H1 (cell line): ENCODE data around the gene SERPINB6. TPM values are rescaled to one million over a fixed set of nuclear protein-coding genes. Genes with fewer than 3 reads are reported as not detected.

Source experiments
- CTCF ChIA-PET: fragments of 300-600 bp; sonication (Branson Sonifier 250); formaldehyde crosslinking; loops from one replicate; lab custom pipeline; 2021; ENCODE audit not compliant: partially characterized antibody; lab: Charles Lee
- POLR2A ChIA-PET: fragments of 300-600 bp; sonication (Branson Sonifier 250); formaldehyde crosslinking; loops from one replicate; lab custom pipeline; 2021; ENCODE audit warnings: inconsistent platforms; ENCODE audit not compliant: partially characterized antibody; lab: Charles Lee
- DNase-seq, 2 experiments: peaks; one replicate each; pipeline versions ENCODE4 v3.0.0 to v3.0.0-alpha.2; 2010 to 2022; ENCODE audit warnings: low spot score in 2 of 2, low read depth in 1 of 2, mixed read lengths in 1 of 2
- FAIRE-seq: peaks from 2 replicates; lab custom pipeline; 2011; peaks lifted over from hg19 to GRCh38; lab: Jason Lieb, UNC
- H2AFZ ChIP-seq: 2 replicates; pipeline ENCODE4 v1.8.1; 2012; ENCODE audit warnings: low read length, inconsistent platforms
- H2AK5ac ChIP-seq: 2 replicates; pipeline ENCODE4 v1.6.1; 2013; ENCODE audit warnings: low read depth, low read length
- H2BK120ac ChIP-seq: replicated peaks from 2 replicates; pipeline ENCODE3; 2013; ENCODE audit warnings: low read depth, low read length, inconsistent platforms
- H2BK12ac ChIP-seq: 2 replicates; pipeline ENCODE4 v1.6.1; 2013; ENCODE audit warnings: low read depth, low read length
- H2BK15ac ChIP-seq: 2 replicates; pipeline ENCODE4 v1.6.1; 2013; ENCODE audit warnings: low read length
- H2BK20ac ChIP-seq: 2 replicates; pipeline ENCODE4 v1.6.1; 2013; ENCODE audit warnings: low read length
- H2BK5ac ChIP-seq: 2 replicates; pipeline ENCODE4 v1.6.1; 2013; ENCODE audit warnings: low read depth, low read length
- H3K14ac ChIP-seq: 2 replicates; pipeline ENCODE4 v1.6.1; 2013; ENCODE audit warnings: inconsistent platforms; ENCODE audit not compliant: insufficient read length
- H3K18ac ChIP-seq: 2 replicates; pipeline ENCODE4 v1.6.1; 2013; ENCODE audit warnings: low read length; ENCODE audit errors: extremely low read depth
- H3K23ac ChIP-seq: 2 replicates; pipeline ENCODE4 v1.6.1; 2013; ENCODE audit warnings: inconsistent platforms; ENCODE audit not compliant: insufficient read length
- H3K23me2 ChIP-seq: 2 replicates; pipeline ENCODE4 v1.6.1; 2013; ENCODE audit warnings: low read depth, low read length
- H3K27ac ChIP-seq: 2 replicates; pipeline ENCODE4 v1.6.1; 2011; ENCODE audit warnings: low read depth, low read length, inconsistent platforms
- H3K27me3 ChIP-seq, 4 experiments: replicated peaks in 1 of 4; 1 replicate in 1 of 4; 2 replicates in 3 of 4; pipeline versions ENCODE4 v1.6.1 to v1.8.1; 2011 to 2013; ENCODE audit warnings: low read length in 3 of 4, mild to moderate bottlenecking in 3 of 4, inconsistent platforms in 2 of 4, mixed read lengths in 2 of 4, moderate library complexity in 1 of 4; ENCODE audit not compliant: control insufficient read depth in 3 of 4, insufficient read depth in 3 of 4; ENCODE audit errors: extremely low read depth in 1 of 4
- H3K36me3 ChIP-seq, 4 experiments: 2 replicates each; pipeline versions ENCODE4 v1.6.1 to v1.8.1; 2011 to 2013; ENCODE audit warnings: mild to moderate bottlenecking in 4 of 4, low read length in 3 of 4, moderate library complexity in 2 of 4, control low read depth in 1 of 4, inconsistent platforms in 1 of 4; ENCODE audit not compliant: insufficient read depth in 4 of 4, control insufficient read depth in 2 of 4
- H3K4ac ChIP-seq: replicated peaks from 2 replicates; pipeline ENCODE3; 2013; ENCODE audit warnings: low read length, low read depth, mixed read lengths, inconsistent platforms; ENCODE audit not compliant: insufficient read length
- H3K4me1 ChIP-seq, 4 experiments: replicated peaks in 1 of 4; 1 replicate in 1 of 4; 2 replicates in 3 of 4; pipeline versions ENCODE4 v1.6.1 to v1.8.1; 2011 to 2013; ENCODE audit warnings: low read length in 3 of 4, inconsistent platforms in 2 of 4, mixed read lengths in 1 of 4; ENCODE audit not compliant: insufficient read depth in 4 of 4, control insufficient read depth in 3 of 4
- H3K4me2 ChIP-seq, 2 experiments: 2 replicates each; pipeline versions ENCODE4 v1.6.1 to v1.8.1; 2011 to 2013; ENCODE audit warnings: low read depth in 2 of 2, low read length in 2 of 2, control low read depth in 1 of 2, inconsistent platforms in 1 of 2, mild to moderate bottlenecking in 1 of 2; ENCODE audit not compliant: insufficient read depth in 1 of 2
- H3K4me3 ChIP-seq, 4 experiments: fragments of 200-600, 300-600 bp in 1 of 4; sonication (generic), shearing (Covaris generic), sonication (Bioruptor Twin) in 1 of 4; 2 replicates each; pipeline versions ENCODE4 v1.5.1 to v1.8.1; 2011 to 2016; ENCODE audit warnings: low read length in 4 of 4, low read depth in 3 of 4, control low read depth in 2 of 4, inconsistent platforms in 2 of 4, mild to moderate bottlenecking in 2 of 4, mixed read lengths in 1 of 4, moderate library complexity in 1 of 4; ENCODE audit not compliant: insufficient read depth in 2 of 4; ENCODE audit errors: extremely low read depth in 1 of 4
- H3K56ac ChIP-seq: replicated peaks from 2 replicates; pipeline ENCODE3; 2013; ENCODE audit warnings: low read depth, mild to moderate bottlenecking, mixed read lengths, low read length, inconsistent platforms; ENCODE audit not compliant: insufficient read length
- H3K79me1 ChIP-seq: 2 replicates; pipeline ENCODE4 v1.6.1; 2013; ENCODE audit warnings: low read depth, low read length, control low read depth
- H3K79me2 ChIP-seq, 2 experiments: 2 replicates each; pipeline versions ENCODE4 v1.6.1 to v1.8.1; 2012 to 2013; ENCODE audit warnings: low read length in 2 of 2, mild to moderate bottlenecking in 2 of 2, inconsistent platforms in 1 of 2; ENCODE audit not compliant: insufficient read depth in 2 of 2, control insufficient read depth in 1 of 2
- H3K9ac ChIP-seq, 4 experiments: replicated peaks in 1 of 4; 1 replicate in 1 of 4; 2 replicates in 3 of 4; pipeline versions ENCODE4 v1.6.1 to v1.8.1; 2011 to 2013; ENCODE audit warnings: low read depth in 3 of 4, low read length in 3 of 4, control low read depth in 2 of 4, mild to moderate bottlenecking in 2 of 4, moderate library complexity in 2 of 4, inconsistent platforms in 1 of 4; ENCODE audit errors: extremely low read depth in 1 of 4
- H3K9me3 ChIP-seq, 2 experiments: 2 replicates each; pipeline versions ENCODE4 v1.6.1 to v1.8.1; 2012 to 2013; ENCODE audit warnings: mild to moderate bottlenecking in 2 of 2, moderate library complexity in 2 of 2, control low read depth in 1 of 2, inconsistent platforms in 1 of 2, low read depth in 1 of 2, low read length in 1 of 2, mixed read lengths in 1 of 2; ENCODE audit not compliant: insufficient read depth in 2 of 2
- H4K20me1 ChIP-seq, 2 experiments: replicated peaks in 1 of 2; 2 replicates each; pipeline versions ENCODE3 to v1.8.1; 2011 to 2013; ENCODE audit warnings: inconsistent platforms in 2 of 2, low read length in 2 of 2, mild to moderate bottlenecking in 1 of 2; ENCODE audit not compliant: insufficient read depth in 2 of 2, control insufficient read depth in 1 of 2
- H4K5ac ChIP-seq: 2 replicates; pipeline ENCODE4 v1.6.1; 2013; ENCODE audit warnings: low read length, low read depth, mixed read lengths, inconsistent platforms; ENCODE audit not compliant: insufficient read length
- H4K8ac ChIP-seq: 2 replicates; pipeline ENCODE4 v1.8.0; 2013; ENCODE audit warnings: mild to moderate bottlenecking, moderate library complexity, low read length, inconsistent platforms; ENCODE audit not compliant: insufficient read depth; ENCODE audit errors: extremely low read depth
- H4K91ac ChIP-seq: replicated peaks from 2 replicates; pipeline ENCODE3; 2013; ENCODE audit warnings: low read length, mixed read lengths, inconsistent platforms; ENCODE audit not compliant: insufficient read length
- CREB1 ChIP-seq: IDR thresholded peaks from 2 replicates; pipeline ENCODE4 v1.6.1; 2012; ENCODE audit warnings: inconsistent platforms
- GABPA ChIP-seq: IDR thresholded peaks from 2 replicates; pipeline ENCODE4 v1.6.1; 2011; ENCODE audit warnings: mild to moderate bottlenecking, low read length, moderate library complexity, borderline replicate concordance; ENCODE audit not compliant: insufficient read depth
- RAD21 ChIP-seq, 2 experiments: IDR thresholded peaks in 1 of 2; conservative IDR thresholded peaks in 1 of 2; 2 replicates each; pipeline ENCODE4 v1.6.1; 2011; ENCODE audit warnings: low read depth in 2 of 2, low read length in 2 of 2, improper control_type of control experiment in 1 of 2, inconsistent platforms in 1 of 2, mild to moderate bottlenecking in 1 of 2, moderate library complexity in 1 of 2
- WGBS, 2 experiments: shearing (Covaris generic) in 1 of 2; methylation state at CpG; one replicate each; pipeline versions ENCODE4 v1.1.6 to v1.1.7; 2013 to 2015; ENCODE audit warnings: low lambda C conversion rate in 2 of 2, mixed read lengths in 2 of 2, inconsistent platforms in 1 of 2, low coverage in 1 of 2, missing lambda C conversion rate in 1 of 2; ENCODE audit not compliant: insufficient replicate concordance in 2 of 2, insufficient coverage in 1 of 2, insufficient read length in 1 of 2; ENCODE audit errors: extremely low coverage in 1 of 2, missing lambda C conversion rate in 1 of 2; 5-methylcytosine and 5-hydroxymethylcytosine counted together
- polyA plus RNA-seq, 7 experiments: library from polyadenylated mRNA; depleted of rRNA in 3 of 7; stranded (reverse) in 5 of 7; unstranded in 2 of 7; fragments of >200 nt in 5 of 7; fragments of 200-250 nt in 2 of 7; gene quantifications; 1 replicate in 5 of 7; 2 replicates in 1 of 7; 4 replicates in 1 of 7; pipeline versions ENCODE4 v1.2.1 to v1.2.3, GENCODE V29; 2011 to 2013; ENCODE audit warnings: missing spikeins in 2 of 7, mixed read lengths in 2 of 7
- total RNA-seq: library from RNA; stranded (reverse); fragmentation: NEBNext Ultra II Directional; extraction: Animal tissue kit (Norgen Biotek cat#: 25700); gene quantifications from 2 replicates; pipeline ENCODE4 v1.2.1, GENCODE V29; 2021
- TF ChIP-seq, protein P1 (sequence below), 3 experiments: IDR thresholded peaks; 1 replicate in 2 of 3; 2 replicates in 1 of 3; pipeline versions ENCODE4 v1.5.1 to v1.6.1; 2011; ENCODE audit warnings: low read length in 3 of 3, mild to moderate bottlenecking in 3 of 3, inconsistent platforms in 2 of 3, low read depth in 1 of 3, moderate library complexity in 1 of 3; ENCODE audit not compliant: insufficient read depth in 1 of 3; ENCODE audit errors: control extremely low read depth in 1 of 3

SERPINB6 gene
- total and polyA plus RNA-seq, 2 of the 8 experiments (the other 6 are each of a cell fraction or from before 2014, with no cell fraction given): 27.2 to 29.4 TPM

DNA sequence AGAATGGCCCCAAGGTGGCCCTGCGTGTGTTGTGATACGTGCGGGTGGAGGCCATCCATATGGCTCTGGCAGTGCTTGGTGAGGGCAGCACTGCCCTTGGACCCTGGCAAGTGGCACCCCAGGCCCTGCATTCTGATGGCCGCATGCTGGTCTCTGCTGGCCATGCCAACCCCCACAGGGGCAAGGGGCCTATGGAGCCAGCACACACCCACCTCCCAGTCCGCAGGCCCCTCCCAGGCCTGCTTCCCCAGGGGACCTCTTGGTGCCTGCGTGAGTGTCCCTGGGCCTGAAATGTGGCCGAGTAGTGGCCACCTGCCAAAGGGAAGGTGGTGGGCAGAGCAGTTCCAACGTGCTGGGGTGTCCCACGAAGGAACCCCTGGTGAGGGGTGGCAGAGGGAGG lies 45.9 kb upstream of the SERPINB6 start:
- FAIRE-seq (no peak), DNase-seq (no peak)
- Histone ChIP-seq H4K5ac (no peak overlapping the region), H3K4me3 (no peak overlapping the region), H3K9me3 (peaks cover under 1 to 2% of the 10 kb centered on the region in 2 experiments; a peak in 2 of 4 replicates), H3K79me2 (no peaks in the 10 kb centered on the region), H2BK15ac (no peak overlapping the region), H2BK5ac (no peak overlapping the region), H3K36me3 (peaks cover 22 to 76% (median 60%) of the 10 kb centered on the region in 4 experiments), H3K18ac (no peak overlapping the region), H3K27me3 (no peaks in the 10 kb centered on the region), H3K27ac (no peak overlapping the region), H3K4ac (no peak overlapping the region), H2BK20ac (no peak overlapping the region), H3K4me1 (no peaks in the 10 kb centered on the region), H2BK120ac (no peak overlapping the region), H3K14ac (no peak overlapping the region), H3K4me2 (no peak overlapping the region), H3K79me1 (no peaks in the 10 kb centered on the region), H2BK12ac (no peak overlapping the region), H4K8ac (peak overlapping the region; percentile 22; the same call in 1 of the 2 replicates), H2AK5ac (no peak overlapping the region), H3K9ac (no peak overlapping the region), H3K23me2 (no peaks in the 10 kb centered on the region; the same call in 1 of the 2 replicates), H2AFZ (no peak overlapping the region), H4K91ac (no peak overlapping the region), H4K20me1 (peaks cover 2 to 5% of the 10 kb centered on the region in 2 experiments), H3K56ac (no peak overlapping the region), H3K23ac (no peak overlapping the region)
- no peak for TF ChIP-seq RAD21 (IDR thresholded peaks at IDR 0.05 in 1 of 2, conservative IDR thresholded peaks at IDR 0.05 in 1 of 2; ENCODE audit: low read depth in 2 of 2, low read length in 2 of 2)
- TF ChIP-seq CREB1: no peak
- TF ChIP-seq GABPA: no peak
- TF ChIP-seq, protein P1, sequence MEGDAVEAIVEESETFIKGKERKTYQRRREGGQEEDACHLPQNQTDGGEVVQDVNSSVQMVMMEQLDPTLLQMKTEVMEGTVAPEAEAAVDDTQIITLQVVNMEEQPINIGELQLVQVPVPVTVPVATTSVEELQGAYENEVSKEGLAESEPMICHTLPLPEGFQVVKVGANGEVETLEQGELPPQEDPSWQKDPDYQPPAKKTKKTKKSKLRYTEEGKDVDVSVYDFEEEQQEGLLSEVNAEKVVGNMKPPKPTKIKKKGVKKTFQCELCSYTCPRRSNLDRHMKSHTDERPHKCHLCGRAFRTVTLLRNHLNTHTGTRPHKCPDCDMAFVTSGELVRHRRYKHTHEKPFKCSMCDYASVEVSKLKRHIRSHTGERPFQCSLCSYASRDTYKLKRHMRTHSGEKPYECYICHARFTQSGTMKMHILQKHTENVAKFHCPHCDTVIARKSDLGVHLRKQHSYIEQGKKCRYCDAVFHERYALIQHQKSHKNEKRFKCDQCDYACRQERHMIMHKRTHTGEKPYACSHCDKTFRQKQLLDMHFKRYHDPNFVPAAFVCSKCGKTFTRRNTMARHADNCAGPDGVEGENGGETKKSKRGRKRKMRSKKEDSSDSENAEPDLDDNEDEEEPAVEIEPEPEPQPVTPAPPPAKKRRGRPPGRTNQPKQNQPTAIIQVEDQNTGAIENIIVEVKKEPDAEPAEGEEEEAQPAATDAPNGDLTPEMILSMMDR (IDR thresholded peaks at IDR 0.05; ENCODE audit: control extremely low read depth in 1 of 3, insufficient read depth in 1 of 3, low read depth in 1 of 3, low read length in 3 of 3): no peak
- 88% methylated on average over 9 of the region's 9 CpGs; no CpG with 5 or more reads in 1 of the 2 experiments for WGBS, 2 experiments
- ChIA-PET CTCF (interaction anchor here (0.8 to 1.5 kb wide), 3 partner anchors 15 to 383 kb away, joined by 3 to 5 read pairs (median 4); no protein-coding TSS in a partner anchor), POLR2A (interaction anchor here (0.8 to 2.4 kb wide), 6 partner anchors 9 to 149 kb away, joined by 3 to 7 read pairs (median 4); no protein-coding TSS in a partner anchor)
